Panc1 (cell line): Measurements from ENCODE around the gene REXO5. TPM values are rescaled to one million over a fixed set of nuclear protein-coding genes. Genes with fewer than 3 reads are reported as not detected.

Experiments
- ATAC-seq: fragments of 200-7000 bp; cut with Tn5 transposase; 2 replicates; pipeline ENCODE4 v1.9.1; 2020; ENCODE audit warnings: mild to moderate bottlenecking, moderate library complexity
- BruUV-seq: library from RNA; stranded (reverse); fragments of 400-500 nt; replicated peaks from 2 replicates; lab custom pipeline; 2021; lab: Mats Ljungman, UMichigan
- CTCF ChIA-PET: fragments of 300-600 bp; sonication (Branson Sonifier 250); formaldehyde crosslinking; loops from one replicate; lab custom pipeline; 2022; ENCODE audit warnings: antibody characterized with exemption; lab: Charles Lee
- POLR2A ChIA-PET: fragments of 300-600 bp; sonication (Branson Sonifier 250); formaldehyde crosslinking; loops from one replicate; lab custom pipeline; 2022; ENCODE audit warnings: antibody characterized with exemption; lab: Charles Lee
- DNase-seq: peaks from one replicate; pipeline ENCODE4 v3.0.0-alpha.2; 2010; ENCODE audit warnings: low read depth, low spot score
- H3K27ac ChIP-seq: 2 replicates; pipeline ENCODE4 v1.5.1; 2011; ENCODE audit warnings: mild to moderate bottlenecking, low read length, inconsistent platforms
- H3K27me3 ChIP-seq: fragments of 200-500 bp; sonication (Bioruptor generic); 2 replicates; pipeline ENCODE4 v1.6.0; 2014; ENCODE audit warnings: low read length, inconsistent platforms; ENCODE audit not compliant: control insufficient read depth, insufficient read depth
- H3K36me3 ChIP-seq: fragments of 200-500 bp; sonication (Bioruptor generic); 2 replicates; pipeline ENCODE4 v1.5.1; 2014; ENCODE audit warnings: inconsistent platforms, mild to moderate bottlenecking, low read length, moderate library complexity; ENCODE audit not compliant: control insufficient read depth, insufficient read depth
- H3K4me1 ChIP-seq: 2 replicates; pipeline ENCODE4 v1.5.1; 2011; ENCODE audit warnings: inconsistent platforms, mild to moderate bottlenecking, low read length, moderate library complexity; ENCODE audit not compliant: control insufficient read depth, insufficient read depth
- H3K4me3 ChIP-seq, 2 experiments: 2 replicates each; pipeline ENCODE4 v1.5.1; 2011 to 2012; ENCODE audit warnings: low read depth in 2 of 2, low read length in 2 of 2, mild to moderate bottlenecking in 2 of 2, inconsistent platforms in 1 of 2, moderate library complexity in 1 of 2
- H3K9me3 ChIP-seq: fragments of 200-500 bp; sonication (Bioruptor generic); 2 replicates; pipeline ENCODE4 v1.5.1; 2014; ENCODE audit warnings: low read depth, mild to moderate bottlenecking, inconsistent platforms, low read length, moderate library complexity; ENCODE audit not compliant: control insufficient read depth, insufficient read depth
- POLR2AphosphoS5 ChIP-seq: IDR thresholded peaks from 2 replicates; pipeline ENCODE4 v1.6.1; 2012; ENCODE audit warnings: mild to moderate bottlenecking, low read depth, low read length, moderate library complexity
- SIN3A ChIP-seq: IDR thresholded peaks from 2 replicates; pipeline ENCODE4 v1.6.1; 2012; ENCODE audit warnings: low read depth, mild to moderate bottlenecking, low read length, moderate library complexity, borderline replicate concordance; ENCODE audit not compliant: insufficient read depth
- TCF7L2 ChIP-seq: IDR thresholded peaks from 2 replicates; pipeline ENCODE4 v1.6.1; 2011; ENCODE audit warnings: mild to moderate bottlenecking, low read depth, low read length, inconsistent platforms
- in situ Hi-C: cut with HindIII; loops from 2 replicates; pipeline ENCODE4 v1.10.0; 2016; ENCODE audit warnings: low sequenced_read_pairs, low pct_unique_long_range_greater_than_20kb
- intact Hi-C: fragments of 100-400 bp; cut with micrococcal nuclease; formaldehyde crosslinking; loops from one replicate; pipeline ENCODE4 v1.10.0; 2022; ENCODE audit not compliant: unreplicated experiment
- total RNA-seq: library from RNA; stranded (reverse); gene quantifications from one replicate; pipeline ENCODE4 v1.2.1, GENCODE V29; 2021; ENCODE audit not compliant: unreplicated experiment
- TF ChIP-seq, protein P1 (sequence below), 2 experiments: IDR thresholded peaks; 2 replicates each; pipeline ENCODE4 v1.6.1; 2011 to 2012; ENCODE audit warnings: low read depth in 2 of 2, control low read depth in 1 of 2, low read length in 1 of 2, mild to moderate bottlenecking in 1 of 2, moderate library complexity in 1 of 2; ENCODE audit not compliant: insufficient read depth in 1 of 2
- TF ChIP-seq, protein P2 (sequence below): fragments of 450-650 bp; IDR thresholded peaks from 2 replicates; pipeline ENCODE4 v1.5.1; 2017; ENCODE audit warnings: mild to moderate bottlenecking

Gene REXO5
- total RNA-seq, 1 experiment from 2014 or later = 13.6 TPM

DNA sequence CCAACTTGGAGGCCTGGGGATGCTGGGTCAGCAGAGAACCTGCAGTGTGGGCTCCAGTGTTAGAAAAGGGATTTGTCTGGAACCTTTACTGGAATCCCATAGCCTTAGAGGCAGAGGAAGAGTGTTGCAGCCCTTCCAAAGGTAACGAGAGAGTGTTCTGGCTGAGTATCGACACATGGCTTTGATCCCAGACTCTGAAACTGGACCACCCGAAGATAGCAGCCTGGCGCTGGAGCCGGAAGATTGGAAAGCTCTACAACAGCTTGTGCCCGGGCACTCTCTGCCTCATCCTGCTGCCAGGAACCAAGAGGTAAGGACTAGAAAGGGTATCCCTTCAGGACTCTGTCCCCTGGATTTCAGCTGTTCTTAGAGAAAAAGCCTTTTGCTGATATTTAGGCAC lies 39.7 kb downstream of the REXO5 start:
- CTCF ChIA-PET = no interaction called here
- BruUV-seq = no TSS peak
- TF ChIP-seq, protein P1, sequence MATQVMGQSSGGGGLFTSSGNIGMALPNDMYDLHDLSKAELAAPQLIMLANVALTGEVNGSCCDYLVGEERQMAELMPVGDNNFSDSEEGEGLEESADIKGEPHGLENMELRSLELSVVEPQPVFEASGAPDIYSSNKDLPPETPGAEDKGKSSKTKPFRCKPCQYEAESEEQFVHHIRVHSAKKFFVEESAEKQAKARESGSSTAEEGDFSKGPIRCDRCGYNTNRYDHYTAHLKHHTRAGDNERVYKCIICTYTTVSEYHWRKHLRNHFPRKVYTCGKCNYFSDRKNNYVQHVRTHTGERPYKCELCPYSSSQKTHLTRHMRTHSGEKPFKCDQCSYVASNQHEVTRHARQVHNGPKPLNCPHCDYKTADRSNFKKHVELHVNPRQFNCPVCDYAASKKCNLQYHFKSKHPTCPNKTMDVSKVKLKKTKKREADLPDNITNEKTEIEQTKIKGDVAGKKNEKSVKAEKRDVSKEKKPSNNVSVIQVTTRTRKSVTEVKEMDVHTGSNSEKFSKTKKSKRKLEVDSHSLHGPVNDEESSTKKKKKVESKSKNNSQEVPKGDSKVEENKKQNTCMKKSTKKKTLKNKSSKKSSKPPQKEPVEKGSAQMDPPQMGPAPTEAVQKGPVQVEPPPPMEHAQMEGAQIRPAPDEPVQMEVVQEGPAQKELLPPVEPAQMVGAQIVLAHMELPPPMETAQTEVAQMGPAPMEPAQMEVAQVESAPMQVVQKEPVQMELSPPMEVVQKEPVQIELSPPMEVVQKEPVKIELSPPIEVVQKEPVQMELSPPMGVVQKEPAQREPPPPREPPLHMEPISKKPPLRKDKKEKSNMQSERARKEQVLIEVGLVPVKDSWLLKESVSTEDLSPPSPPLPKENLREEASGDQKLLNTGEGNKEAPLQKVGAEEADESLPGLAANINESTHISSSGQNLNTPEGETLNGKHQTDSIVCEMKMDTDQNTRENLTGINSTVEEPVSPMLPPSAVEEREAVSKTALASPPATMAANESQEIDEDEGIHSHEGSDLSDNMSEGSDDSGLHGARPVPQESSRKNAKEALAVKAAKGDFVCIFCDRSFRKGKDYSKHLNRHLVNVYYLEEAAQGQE (IDR thresholded peaks at IDR 0.05; ENCODE audit: insufficient read depth in 1 of 2, low read depth in 2 of 2, low read length in 1 of 2) = no peak
- TF ChIP-seq, protein P2, sequence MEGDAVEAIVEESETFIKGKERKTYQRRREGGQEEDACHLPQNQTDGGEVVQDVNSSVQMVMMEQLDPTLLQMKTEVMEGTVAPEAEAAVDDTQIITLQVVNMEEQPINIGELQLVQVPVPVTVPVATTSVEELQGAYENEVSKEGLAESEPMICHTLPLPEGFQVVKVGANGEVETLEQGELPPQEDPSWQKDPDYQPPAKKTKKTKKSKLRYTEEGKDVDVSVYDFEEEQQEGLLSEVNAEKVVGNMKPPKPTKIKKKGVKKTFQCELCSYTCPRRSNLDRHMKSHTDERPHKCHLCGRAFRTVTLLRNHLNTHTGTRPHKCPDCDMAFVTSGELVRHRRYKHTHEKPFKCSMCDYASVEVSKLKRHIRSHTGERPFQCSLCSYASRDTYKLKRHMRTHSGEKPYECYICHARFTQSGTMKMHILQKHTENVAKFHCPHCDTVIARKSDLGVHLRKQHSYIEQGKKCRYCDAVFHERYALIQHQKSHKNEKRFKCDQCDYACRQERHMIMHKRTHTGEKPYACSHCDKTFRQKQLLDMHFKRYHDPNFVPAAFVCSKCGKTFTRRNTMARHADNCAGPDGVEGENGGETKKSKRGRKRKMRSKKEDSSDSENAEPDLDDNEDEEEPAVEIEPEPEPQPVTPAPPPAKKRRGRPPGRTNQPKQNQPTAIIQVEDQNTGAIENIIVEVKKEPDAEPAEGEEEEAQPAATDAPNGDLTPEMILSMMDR = no peak
- TF ChIP-seq TCF7L2 (no peak), SIN3A (no peak), POLR2AphosphoS5 (no peak)
- Histone ChIP-seq H3K27me3 (no peaks in the 10 kb centered on the region), H3K4me1 (peaks cover 7% of the 10 kb centered on the region), H3K4me3 (no peak overlapping the region), H3K9me3 (no peaks in the 10 kb centered on the region), H3K36me3 (peaks cover 7% of the 10 kb centered on the region; the same call in 1 of the 2 replicates), H3K27ac (no peak overlapping the region)
- intact Hi-C loops (no loop called here), in situ Hi-C loops (loop anchor here (10.0 kb wide), 1 partner anchor 149 kb away; no protein-coding TSS in a partner anchor)
- DNase-seq (no peak), ATAC-seq (no peak)
- POLR2A ChIA-PET = no interaction called here

DNA sequence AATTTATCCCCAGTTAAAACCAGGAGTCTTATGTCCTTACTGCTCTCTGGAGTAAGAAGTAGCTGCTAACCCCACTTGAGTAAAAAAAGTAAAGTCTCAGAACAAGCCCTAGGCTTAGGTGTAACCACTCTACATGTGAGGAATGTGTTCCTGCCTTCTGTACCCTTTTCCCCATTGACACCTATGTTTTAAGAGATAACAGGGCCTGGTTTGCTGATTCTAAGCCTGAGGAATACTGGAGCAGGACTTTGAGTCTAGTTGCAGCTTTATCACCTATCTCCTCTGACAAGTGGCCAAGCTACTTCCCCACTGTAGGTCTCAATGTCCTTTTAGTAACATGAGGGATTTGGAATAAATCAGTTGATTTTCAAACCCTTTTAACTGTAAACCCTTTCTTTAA lies 40.2 kb downstream of the REXO5 start:
- no TSS peak for BruUV-seq
- DNase-seq (no peak), ATAC-seq (no peak)
- Histone ChIP-seq H3K4me1 (peaks cover 12% of the 10 kb centered on the region), H3K4me3 (no peak overlapping the region), H3K27me3 (no peaks in the 10 kb centered on the region), H3K9me3 (no peaks in the 10 kb centered on the region), H3K27ac (no peak overlapping the region), H3K36me3 (peaks cover 4% of the 10 kb centered on the region; the same call in 1 of the 2 replicates)
- CTCF ChIA-PET = no interaction called here
- in situ Hi-C loops (loop anchor here (10.0 kb wide), 1 partner anchor 148 kb away; no protein-coding TSS in a partner anchor), intact Hi-C loops (no loop called here)
- POLR2A ChIA-PET = no interaction called here
- TF ChIP-seq, protein P1 (IDR thresholded peaks at IDR 0.05; ENCODE audit: insufficient read depth in 1 of 2, low read depth in 2 of 2, low read length in 1 of 2) = no peak
- TF ChIP-seq, protein P2 = no peak
- no peak for TF ChIP-seq POLR2AphosphoS5
- TF ChIP-seq TCF7L2 = no peak
- TF ChIP-seq SIN3A = no peak
